CD1c-positive myeloid dendritic cell (primary cell): ENCODE measurements around the gene MAN1C1.
A peak's percentile ranks its signal among the peaks of the same experiment; 100 is the strongest.

ENCODE experiments used
- DNase-seq: peaks from one replicate; pipeline ENCODE4 v3.0.0-alpha.2; 2016; ENCODE audit errors: extremely low spot score

The MAN1C1 gene

DNA sequence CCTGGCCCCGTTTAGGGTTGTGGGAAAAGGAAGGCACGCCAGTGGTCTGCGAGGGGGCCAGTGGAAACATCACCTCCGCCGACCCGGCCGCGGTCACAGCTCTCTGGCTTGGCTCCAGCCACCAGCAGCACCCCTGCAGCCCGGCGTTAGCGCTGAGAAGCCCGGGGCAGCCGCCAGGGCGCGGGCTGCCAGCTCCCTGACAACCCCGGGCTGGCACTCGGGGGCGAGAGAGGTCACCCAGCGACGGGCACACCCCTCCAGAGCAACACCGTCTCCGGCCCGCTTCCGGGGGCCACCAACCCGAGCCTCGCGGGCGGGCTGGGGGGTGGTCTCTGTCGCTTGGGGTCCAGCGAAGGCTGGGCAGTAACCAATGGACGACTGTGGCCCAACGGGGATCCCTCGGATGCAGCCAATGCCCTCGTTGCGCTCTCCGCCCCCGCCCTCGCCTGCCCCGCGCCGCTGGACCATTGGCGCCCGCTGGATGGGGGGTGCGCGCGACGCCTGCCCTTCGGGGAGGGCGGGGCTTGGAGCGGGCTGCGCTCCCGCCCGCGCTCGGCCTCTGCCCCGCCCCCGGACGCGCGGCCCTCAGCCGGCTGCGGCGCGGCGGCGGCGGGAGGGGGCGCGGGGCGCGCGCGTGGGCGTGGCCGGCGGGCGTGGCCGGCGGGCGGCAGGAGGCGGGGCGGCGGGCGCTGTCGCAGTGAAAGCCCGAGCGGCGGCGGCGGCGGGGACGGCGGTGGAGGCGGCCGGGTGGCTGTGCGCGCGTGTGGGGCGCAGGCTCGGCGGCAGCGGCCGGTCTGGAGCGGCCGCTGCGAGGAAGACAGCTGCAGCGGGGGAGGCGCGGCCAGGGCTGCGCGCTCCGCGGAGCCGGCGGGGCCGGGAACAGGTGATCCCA lies at the start of gene MAN1C1:
MAN1C1 (plus strand) TSS at position 697 of the 892 bp plus-strand sequence. CDS start 1,007 bp downstream, outside the sequence.
- DNase-seq, result peak; percentile 92

GRCh38 chr1:25567710-25568089 lies 48.9 kb upstream of the MAN1C1 start:
- no peak for DNase-seq

DNA sequence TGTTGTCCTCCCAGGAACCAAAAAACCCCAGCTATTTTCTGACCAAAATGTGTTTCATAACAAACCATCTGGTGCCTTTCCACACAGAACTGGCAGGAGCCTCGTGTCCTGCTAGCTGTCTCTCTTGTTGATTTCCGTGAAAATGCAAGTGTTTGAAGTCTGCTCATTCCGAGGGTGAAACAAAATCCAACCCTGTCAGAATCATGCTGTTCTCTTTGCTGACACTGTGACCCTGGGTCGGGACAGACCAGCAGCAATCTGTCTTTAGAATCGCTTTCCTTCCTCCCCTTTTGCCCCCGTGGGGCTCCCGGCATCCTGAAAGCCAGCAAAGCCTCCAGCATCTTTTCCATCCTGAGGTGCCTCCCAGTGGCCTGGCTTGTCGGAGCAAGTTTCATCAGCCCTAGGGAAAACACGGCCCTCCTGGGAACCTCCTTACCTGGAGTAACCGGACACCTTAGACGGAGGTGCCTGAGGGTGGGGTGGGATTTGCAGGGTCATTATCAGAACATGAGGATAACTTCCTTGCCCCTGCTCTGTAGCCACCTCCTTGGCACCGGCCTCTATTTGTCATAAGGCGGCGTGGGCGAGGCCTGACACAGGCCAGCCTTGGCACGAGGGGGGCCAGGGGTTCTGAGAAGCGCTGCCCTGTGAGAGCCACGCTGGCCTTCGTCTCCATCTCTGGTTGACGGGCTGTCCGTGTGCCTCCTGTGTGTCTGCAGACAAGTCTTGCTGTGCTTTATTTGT lies 48.3 kb upstream of the MAN1C1 start:
- no peak for DNase-seq

- DNase-seq, result no peak
Measured at GRCh38 chr1:25568834-25569596, 47.6 kb upstream of the MAN1C1 start.

DNA sequence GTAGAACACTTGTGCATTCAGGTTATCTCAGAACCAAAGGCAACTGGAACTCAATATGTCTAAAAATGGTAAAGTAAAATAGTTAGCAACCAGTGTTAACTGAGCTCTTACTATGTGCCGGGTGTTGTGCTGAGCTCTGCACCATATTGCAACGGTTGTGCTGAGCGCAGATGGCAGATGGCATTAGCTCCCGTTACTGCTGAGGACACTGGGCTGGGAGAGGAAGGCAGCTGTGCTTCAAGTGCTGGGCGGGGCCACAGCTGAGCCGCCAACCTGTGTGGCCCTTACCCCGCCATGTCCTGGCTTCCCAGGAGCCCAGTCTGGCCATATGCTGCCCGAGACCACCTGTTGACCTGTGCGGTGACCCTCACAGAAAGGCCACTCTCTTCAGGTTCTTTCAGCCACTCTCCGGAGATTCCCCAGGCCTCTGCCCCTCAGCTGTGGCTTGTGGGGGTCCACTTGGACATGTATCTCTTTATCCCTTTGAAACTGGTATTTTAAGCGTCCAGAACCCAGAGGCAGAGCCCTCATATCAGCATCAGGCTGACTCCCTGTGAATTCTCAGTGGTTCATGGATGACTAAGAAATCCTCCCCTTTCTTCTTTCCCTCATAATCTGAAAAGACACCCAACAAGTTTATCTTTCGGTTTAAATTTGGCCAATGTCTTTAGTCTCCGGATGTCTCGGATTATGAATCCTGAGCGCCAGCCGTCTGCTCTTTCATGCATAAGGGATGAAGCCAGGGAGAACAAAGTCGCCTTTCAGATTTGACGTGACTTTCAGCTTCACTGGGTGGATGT lies 46.8 kb upstream of the MAN1C1 start:
- DNase-seq, result no peak

- DNase-seq, result no peak
Measured at GRCh38 chr1:25570798-25571521, 45.6 kb upstream of the MAN1C1 start.

DNA sequence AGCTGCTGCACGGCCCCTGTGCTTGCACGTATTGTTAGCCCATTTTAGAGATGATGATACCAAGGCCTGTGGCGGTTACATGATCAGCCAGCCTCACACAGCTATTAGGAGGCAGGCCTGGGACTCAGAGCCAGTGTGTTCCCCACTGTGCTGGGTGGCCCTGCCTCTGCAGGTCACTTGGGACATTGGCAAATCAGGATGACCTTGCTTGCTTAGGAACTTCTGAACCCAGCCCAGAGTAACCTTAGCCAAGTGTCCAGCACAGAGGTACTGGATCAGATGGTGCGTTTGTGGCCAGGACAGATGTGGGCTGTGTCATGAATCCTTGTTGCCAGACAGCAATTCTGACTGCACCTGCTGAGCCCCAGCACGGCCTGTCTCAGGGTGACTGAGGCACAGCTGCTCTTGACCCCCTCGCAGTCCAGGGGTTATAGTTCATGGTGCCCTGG lies 45.0 kb upstream of the MAN1C1 start:
- DNase-seq, result no peak

GRCh38 chr1:25572107-25572506 lies 44.5 kb upstream of the MAN1C1 start:
- DNase-seq, result no peak

- peak; percentile 53 for DNase-seq
Measured at GRCh38 chr1:25572708-25573590, 43.6 kb upstream of the MAN1C1 start.

- no peak for DNase-seq
Measured at GRCh38 chr1:25573591-25573930, 43.0 kb upstream of the MAN1C1 start.

GRCh38 chr1:25573961-25574360 lies 42.6 kb upstream of the MAN1C1 start:
- DNase-seq, result no peak

DNA sequence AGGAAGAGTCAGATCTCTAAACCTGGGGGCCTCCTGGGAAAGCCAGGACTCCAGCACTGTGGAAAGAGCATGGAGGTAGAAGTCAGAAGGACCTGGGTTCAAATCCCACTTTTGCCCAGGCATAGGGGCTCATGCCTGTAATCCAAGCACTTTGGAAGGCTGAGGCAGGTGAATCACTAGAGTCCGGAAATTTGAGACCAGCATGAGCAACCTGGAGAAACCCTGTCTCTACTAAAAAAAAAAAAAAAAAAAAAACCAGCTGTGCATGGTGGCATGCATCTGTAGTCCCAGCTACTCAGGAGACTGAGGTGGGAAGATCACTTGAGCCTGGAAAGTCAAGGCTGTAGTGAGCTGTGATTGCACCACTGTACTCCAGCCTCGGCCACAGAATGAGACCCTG lies 41.4 kb upstream of the MAN1C1 start:
- no peak for DNase-seq

GRCh38 chr1:25576459-25577133 lies 40.0 kb upstream of the MAN1C1 start:
- DNase-seq, result no peak

DNA sequence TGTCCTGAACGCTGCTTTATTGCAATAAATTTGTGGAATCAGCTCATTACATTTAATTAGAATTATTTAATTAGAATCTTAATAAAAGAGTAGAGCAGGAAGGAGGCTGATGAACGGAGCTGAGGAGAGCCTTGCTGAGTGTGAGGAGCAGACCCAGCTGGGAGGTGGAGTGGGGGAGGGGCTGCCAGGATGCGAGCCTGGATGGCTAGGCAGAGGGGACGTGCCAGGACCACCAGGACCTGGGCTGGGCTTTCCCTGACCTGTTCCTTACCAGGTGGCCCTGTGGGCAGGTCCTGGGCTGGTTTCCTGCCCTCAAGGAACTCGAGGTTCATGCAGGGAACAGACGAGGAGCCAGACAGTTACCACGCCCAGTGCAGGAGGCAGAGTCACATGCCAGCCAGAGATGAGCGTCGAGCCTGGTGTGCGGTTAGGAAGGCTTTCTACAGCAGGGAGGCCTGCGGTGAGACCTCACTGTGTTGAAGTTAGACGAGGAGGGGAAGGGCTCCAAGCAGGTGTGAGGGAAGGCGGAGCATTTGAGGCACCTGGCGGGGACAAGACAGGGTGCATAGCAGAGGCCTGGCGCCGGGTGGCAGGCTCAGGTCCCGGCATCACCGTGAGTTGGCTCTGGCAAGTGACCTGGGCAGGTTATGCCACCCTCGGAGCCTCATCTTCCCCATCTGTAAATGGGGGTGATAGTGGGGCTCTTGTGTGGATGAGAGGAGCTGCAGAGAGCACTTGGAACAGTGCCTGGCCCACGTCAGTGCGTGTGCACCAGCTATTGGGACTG lies 39.3 kb upstream of the MAN1C1 start:
- DNase-seq, result no peak

- DNase-seq, result no peak
Measured at GRCh38 chr1:25579292-25580252, 37.0 kb upstream of the MAN1C1 start.

- DNase-seq, result peak; percentile 42
Measured at GRCh38 chr1:25580927-25581326, 35.7 kb upstream of the MAN1C1 start.

DNA sequence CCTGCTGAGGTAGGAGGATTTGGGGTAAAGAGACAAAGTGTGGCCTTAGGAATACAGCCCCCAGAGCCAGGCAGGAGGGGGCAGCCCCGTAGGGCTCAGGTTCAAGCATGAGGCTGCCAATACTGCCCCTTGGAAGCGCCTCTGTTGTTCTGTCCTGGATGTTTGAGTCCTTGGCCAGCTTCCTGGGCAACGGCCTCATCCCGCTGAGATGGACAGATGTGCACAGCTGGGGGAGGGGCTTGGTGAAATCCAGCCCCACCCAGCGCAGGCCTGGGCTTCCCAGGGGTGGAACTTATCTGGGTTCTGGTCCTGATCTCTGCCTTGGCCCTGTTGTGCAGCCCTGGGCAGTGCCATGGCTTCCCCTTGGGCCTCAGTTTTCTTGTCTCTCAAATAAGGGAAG lies 34.8 kb upstream of the MAN1C1 start:
- no peak for DNase-seq
